Measurements from ENCODE around the gene IL23R.

GRCh38 chr1:67149179-67149770 is 17.0 kb upstream of the IL23R start:
- peak; percentile 48 to 81 (median 70) for TF ChIP-seq CTCF (IDR thresholded peaks at IDR 0.05)
- TF ChIP-seq POLR2A (IDR thresholded peaks at IDR 0.05), result no peak
